HCT116 (cell line): Measurements from ENCODE around the gene NDUFAF2. TPM values are rescaled to one million over a fixed set of nuclear protein-coding genes. Genes with fewer than 3 reads are reported as not detected.

Source experiments
- ATAC-seq: fragments of 200-7000 bp; cut with Tn5 transposase; 2 replicates; pipeline ENCODE4 v1.9.1; 2020; ENCODE audit warnings: mild to moderate bottlenecking, moderate library complexity
- BruUV-seq: library from RNA; stranded (reverse); fragments of 400-500 nt; replicated peaks from 2 replicates; lab custom pipeline; 2021; lab: Mats Ljungman, UMichigan
- CTCF ChIA-PET: fragments of 300-600 bp; sonication (Branson Sonifier 250); formaldehyde crosslinking; loops from one replicate; lab custom pipeline; 2021; ENCODE audit warnings: antibody characterized with exemption; lab: Charles Lee
- POLR2A ChIA-PET: fragments of 300-600, 350-600 bp; sonication (Branson Sonifier 250); formaldehyde crosslinking; loops from one replicate; lab custom pipeline; 2021; ENCODE audit warnings: antibody characterized with exemption; lab: Charles Lee
- RAD21 ChIA-PET, 2 experiments: fragments of 300-600 bp; sonication (Branson Sonifier 250); formaldehyde crosslinking; loops; one replicate each; lab custom pipeline; 2023; ENCODE audit warnings: low total read pairs in 2 of 2; ENCODE audit not compliant: uncharacterized antibody in 2 of 2, unreplicated experiment in 2 of 2, low non-redundant PET in 1 of 2; lab: Charles Lee
- DNase-seq: peaks from one replicate; pipeline ENCODE4 v3.0.0-alpha.2; 2010; ENCODE audit warnings: low read depth, low spot score
- H2AFZ ChIP-seq: fragments of 200-600 bp; shearing (Covaris generic), sonication (generic); 2 replicates; pipeline ENCODE4 v1.6.1; 2017; ENCODE audit warnings: low read depth, mixed run types, mixed read lengths, antibody characterized with exemption, low read length; ENCODE audit not compliant: poor library complexity, severe bottlenecking
- H3K27ac ChIP-seq: 2 replicates; pipeline ENCODE4 v1.5.1; 2012; ENCODE audit warnings: low read depth, low read length
- H3K27me3 ChIP-seq: fragments of 200-600 bp; sonication (generic); 2 replicates; pipeline ENCODE4 v1.6.1; 2016; ENCODE audit warnings: mixed run types, low read length, mixed read lengths; ENCODE audit not compliant: insufficient read depth
- H3K36me3 ChIP-seq, 2 experiments: fragments of 200-500 bp in 1 of 2; fragments of 200-600 bp in 1 of 2; sonication (Bioruptor generic) in 1 of 2; sonication (generic) in 1 of 2; 2 replicates each; pipeline versions ENCODE4 v1.5.1 to v1.6.1; 2014 to 2016; ENCODE audit warnings: low read length in 2 of 2, inconsistent platforms in 1 of 2, mixed read lengths in 1 of 2, mixed run types in 1 of 2; ENCODE audit not compliant: insufficient read depth in 2 of 2, control insufficient read depth in 1 of 2
- H3K4me1 ChIP-seq, 2 experiments: fragments of 200-600 bp in 1 of 2; sonication (generic) in 1 of 2; 2 replicates each; pipeline versions ENCODE4 v1.5.1 to v1.6.1; 2012 to 2017; ENCODE audit warnings: low read length in 2 of 2, inconsistent platforms in 1 of 2, mild to moderate bottlenecking in 1 of 2, mixed read lengths in 1 of 2, mixed run types in 1 of 2, moderate library complexity in 1 of 2; ENCODE audit not compliant: insufficient read depth in 2 of 2, control insufficient read depth in 1 of 2
- H3K4me2 ChIP-seq: fragments of 200-600 bp; sonication (generic); 2 replicates; pipeline ENCODE4 v1.6.1; 2017; ENCODE audit warnings: mixed run types, low read length, mixed read lengths
- H3K4me3 ChIP-seq, 2 experiments: fragments of 200-600 bp in 1 of 2; sonication (generic) in 1 of 2; replicated peaks in 1 of 2; 2 replicates each; pipeline ENCODE4 v1.5.1; 2011 to 2016; ENCODE audit warnings: low read length in 2 of 2, control low read depth in 1 of 2, low read depth in 1 of 2, mild to moderate bottlenecking in 1 of 2, mixed read lengths in 1 of 2, mixed run types in 1 of 2
- H3K79me2 ChIP-seq: fragments of 200-600 bp; sonication (generic); 2 replicates; pipeline ENCODE4 v1.6.1; 2017; ENCODE audit warnings: mild to moderate bottlenecking, mixed run types, low read length, moderate library complexity, mixed read lengths; ENCODE audit not compliant: insufficient read depth
- H3K9ac ChIP-seq: fragments of 200-600 bp; sonication (generic); 2 replicates; pipeline ENCODE4 v1.6.1; 2016; ENCODE audit warnings: low read length, mixed read lengths
- H3K9me2 ChIP-seq: fragments of 200-600 bp; sonication (generic), shearing (Covaris generic); 2 replicates; pipeline ENCODE4 v1.6.1; 2017; ENCODE audit warnings: mixed run types, mild to moderate bottlenecking, moderate library complexity; ENCODE audit not compliant: insufficient read depth
- H3K9me3 ChIP-seq, 2 experiments: fragments of 200-500 bp in 1 of 2; fragments of 200-600 bp in 1 of 2; sonication (Bioruptor generic) in 1 of 2; sonication (generic) in 1 of 2; 2 replicates each; pipeline ENCODE4 v1.6.1; 2014 to 2017; ENCODE audit warnings: low read length in 2 of 2, mixed read lengths in 2 of 2, inconsistent platforms in 1 of 2, low read depth in 1 of 2, mild to moderate bottlenecking in 1 of 2, mixed run types in 1 of 2, moderate library complexity in 1 of 2; ENCODE audit not compliant: control insufficient read depth in 1 of 2, insufficient read depth in 1 of 2
- H4K20me1 ChIP-seq: fragments of 200-600 bp; sonication (generic), shearing (Covaris generic); 2 replicates; pipeline ENCODE4 v1.6.1; 2017; ENCODE audit warnings: mixed run types, mild to moderate bottlenecking, moderate library complexity; ENCODE audit not compliant: insufficient read depth
- ATF3 ChIP-seq: IDR thresholded peaks from 2 replicates; pipeline ENCODE4 v1.6.1; 2012
- CBX3 ChIP-seq: IDR thresholded peaks from 2 replicates; pipeline ENCODE4 v1.6.1; 2012; ENCODE audit warnings: low read depth
- CTCF ChIP-seq, 3 experiments: fragments of 200-600 bp in 1 of 3; sonication (generic) in 1 of 3; IDR thresholded peaks in 2 of 3; conservative IDR thresholded peaks in 1 of 3; 2 replicates each; pipeline ENCODE4 v1.5.1; 2012 to 2017; ENCODE audit warnings: low read depth in 2 of 3, low read length in 2 of 3, antibody characterized with exemption in 1 of 3, borderline replicate concordance in 1 of 3, control low read depth in 1 of 3, mild to moderate bottlenecking in 1 of 3, mixed read lengths in 1 of 3, mixed run types in 1 of 3, moderate library complexity in 1 of 3; ENCODE audit not compliant: insufficient read depth in 1 of 3
- ELF1 ChIP-seq: IDR thresholded peaks from 2 replicates; pipeline ENCODE4 v1.6.1; 2012; ENCODE audit warnings: low read depth, borderline replicate concordance
- EZH2 ChIP-seq: fragments of 200-600 bp; sonication (generic); IDR thresholded peaks from 2 replicates; pipeline ENCODE4 v1.6.1; 2017; ENCODE audit warnings: antibody characterized with exemption, mixed run types
- EZH2phosphoT487 ChIP-seq: fragments of 200-600 bp; IDR thresholded peaks from 2 replicates; pipeline ENCODE4 v1.6.1; 2018; ENCODE audit warnings: antibody characterized with exemption, borderline replicate concordance
- FOSL1 ChIP-seq: IDR thresholded peaks from 2 replicates; pipeline ENCODE4 v1.6.1; 2012; ENCODE audit warnings: low read depth
- JUND ChIP-seq: IDR thresholded peaks from 2 replicates; pipeline ENCODE4 v1.6.1; 2012
- MAX ChIP-seq: IDR thresholded peaks from 2 replicates; pipeline ENCODE4 v1.6.1; 2012
- POLR2AphosphoS5 ChIP-seq: IDR thresholded peaks from 2 replicates; pipeline ENCODE4 v1.6.1; 2011; ENCODE audit warnings: mild to moderate bottlenecking, low read depth, low read length, moderate library complexity
- RAD21 ChIP-seq: IDR thresholded peaks from 2 replicates; pipeline ENCODE4 v1.6.1; 2012; ENCODE audit warnings: low read depth, mild to moderate bottlenecking
- REST ChIP-seq: IDR thresholded peaks from 2 replicates; pipeline ENCODE4 v1.6.1; 2012; ENCODE audit warnings: low read depth
- SIN3A ChIP-seq: IDR thresholded peaks from 2 replicates; pipeline ENCODE4 v1.6.1; 2012; ENCODE audit warnings: low read depth
- ZBTB33 ChIP-seq: IDR thresholded peaks from 2 replicates; pipeline ENCODE4 v1.6.1; 2011; ENCODE audit warnings: mild to moderate bottlenecking, low read length, moderate library complexity; ENCODE audit not compliant: insufficient replicate concordance; ENCODE audit errors: extremely low read depth
- ZFX ChIP-seq: fragments of 450-650 bp; IDR thresholded peaks from 2 replicates; pipeline ENCODE4 v1.6.1; 2017
- ZNF274 ChIP-seq: fragments of 200-500 bp; sonication (Bioruptor generic); IDR thresholded peaks from 2 replicates; pipeline ENCODE4 v1.6.1; 2014; ENCODE audit warnings: mild to moderate bottlenecking, low read depth, low read length, inconsistent platforms
- intact Hi-C: fragments of 100-400 bp; cut with micrococcal nuclease; formaldehyde crosslinking; loops from 2 replicates; pipeline ENCODE4 v1.10.0; 2022
- total RNA-seq: library from RNA; stranded (reverse); gene quantifications from one replicate; pipeline ENCODE4 v1.2.1, GENCODE V29; 2021; ENCODE audit not compliant: unreplicated experiment

The NDUFAF2 gene
- total RNA-seq, 1 experiment from 2014 or later = 36.9 TPM

- no peaks in the 10 kb centered on the region for H3K9me2 ChIP-seq
- ChIA-PET CTCF (interaction anchor here (2.3 kb wide), 1 partner anchor 38 kb away, joined by 5 read pairs; no protein-coding TSS in a partner anchor), POLR2A (no interaction called here)
Observed at GRCh38 chr5:60996368-60996767, 51.4 kb downstream of the NDUFAF2 start.

More at GRCh38 chr5:60996368-60996767, 51.4 kb downstream of the NDUFAF2 start:
- Histone ChIP-seq H3K36me3 (0 out of 4 replicates have a peak, but pooled peaks cover 0 to 6% of the 10 kb centered on the region in 2 experiments), H3K27ac (no peak overlapping the region), H3K9ac (no peak overlapping the region), H3K9me3 (peaks cover 13 to 15% of the 10 kb centered on the region in 2 experiments; a peak in 2 of 4 replicates), H2AFZ (no peak overlapping the region), H3K27me3 (no peaks in the 10 kb centered on the region), H4K20me1 (no peaks in the 10 kb centered on the region), H3K79me2 (peaks cover 12% of the 10 kb centered on the region; the same call in 1 of the 2 replicates), H3K4me1 (no peaks in the 10 kb centered on the region), H3K4me3 (no peak overlapping the region), H3K4me2 (no peak overlapping the region)
- ATAC-seq (no peak), DNase-seq (no peak)
- no TSS peak for BruUV-seq
- intact Hi-C loops = no loop called here
- TF ChIP-seq ZNF274 = no peak
- TF ChIP-seq EZH2 = no peak
- TF ChIP-seq ZFX = no peak
- TF ChIP-seq CBX3 = no peak
- no peak for TF ChIP-seq CTCF (IDR thresholded peaks at IDR 0.05 in 2 of 3, conservative IDR thresholded peaks at IDR 0.05 in 1 of 3; ENCODE audit: borderline replicate concordance in 1 of 3, insufficient read depth in 1 of 3, low read depth in 2 of 3, low read length in 2 of 3)
- no peak for TF ChIP-seq MAX
- no peak for TF ChIP-seq POLR2AphosphoS5
- no peak for TF ChIP-seq EZH2phosphoT487
- no peak for TF ChIP-seq ATF3
- TF ChIP-seq ELF1 = no peak
- TF ChIP-seq REST = no peak
- no peak for TF ChIP-seq RAD21
- no peak for TF ChIP-seq SIN3A
- TF ChIP-seq ZBTB33 = no peak
- TF ChIP-seq JUND = no peak
- no peak for TF ChIP-seq FOSL1
- RAD21 ChIA-PET = no interaction called here
